GM12873 (cell line): Measurements from ENCODE around the gene HOXC10.

Experiments
- TF ChIP-seq, protein P1 (sequence below): IDR thresholded peaks from 2 replicates; pipeline ENCODE4 v1.5.1; 2012; ENCODE audit warnings: low read depth, mild to moderate bottlenecking, moderate library complexity, low read length, control low read depth; ENCODE audit not compliant: insufficient read depth; ENCODE audit errors: missing control alignments

HOXC10 gene

DNA sequence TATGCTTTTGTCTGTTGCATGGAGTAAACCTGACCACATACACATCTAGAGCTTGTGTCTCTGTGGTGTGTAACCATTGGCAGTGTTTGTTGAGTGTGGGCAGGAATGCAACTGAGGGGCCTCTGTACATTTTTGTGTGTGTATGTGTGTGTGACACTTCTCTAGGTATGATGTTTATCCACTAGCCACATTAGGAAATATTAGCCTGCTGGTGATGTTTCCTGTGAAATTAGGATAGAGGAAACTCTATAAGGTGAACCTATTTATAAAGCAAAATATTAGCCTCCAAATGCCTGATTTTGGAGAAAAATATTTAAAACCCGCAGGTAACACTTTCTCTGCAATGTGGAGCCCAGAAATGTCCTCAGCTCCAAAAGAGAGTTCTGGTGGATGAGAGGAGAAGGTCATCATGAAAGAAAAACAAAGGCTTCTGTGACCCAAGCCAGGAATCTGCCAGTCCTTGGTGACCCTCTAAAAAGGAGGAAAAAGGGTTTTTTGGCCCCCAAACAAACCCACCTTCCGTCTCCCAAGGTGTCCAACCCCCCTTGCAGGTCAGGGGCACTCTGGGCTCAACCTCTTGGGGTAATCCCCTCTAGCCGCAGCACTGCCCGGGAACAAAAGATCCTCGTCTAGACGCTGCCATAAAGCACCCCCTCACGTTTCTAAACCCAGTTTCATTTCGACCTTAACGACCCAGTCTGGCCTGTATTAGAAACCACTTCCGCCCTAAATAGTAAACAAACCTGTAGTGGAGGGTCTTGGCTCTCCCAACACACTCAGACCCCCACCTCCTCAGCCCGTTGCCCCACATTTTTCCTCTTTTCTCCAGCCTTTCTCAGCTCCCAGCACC lies 7.1 kb upstream of the HOXC10 start:
- TF ChIP-seq, protein P1, sequence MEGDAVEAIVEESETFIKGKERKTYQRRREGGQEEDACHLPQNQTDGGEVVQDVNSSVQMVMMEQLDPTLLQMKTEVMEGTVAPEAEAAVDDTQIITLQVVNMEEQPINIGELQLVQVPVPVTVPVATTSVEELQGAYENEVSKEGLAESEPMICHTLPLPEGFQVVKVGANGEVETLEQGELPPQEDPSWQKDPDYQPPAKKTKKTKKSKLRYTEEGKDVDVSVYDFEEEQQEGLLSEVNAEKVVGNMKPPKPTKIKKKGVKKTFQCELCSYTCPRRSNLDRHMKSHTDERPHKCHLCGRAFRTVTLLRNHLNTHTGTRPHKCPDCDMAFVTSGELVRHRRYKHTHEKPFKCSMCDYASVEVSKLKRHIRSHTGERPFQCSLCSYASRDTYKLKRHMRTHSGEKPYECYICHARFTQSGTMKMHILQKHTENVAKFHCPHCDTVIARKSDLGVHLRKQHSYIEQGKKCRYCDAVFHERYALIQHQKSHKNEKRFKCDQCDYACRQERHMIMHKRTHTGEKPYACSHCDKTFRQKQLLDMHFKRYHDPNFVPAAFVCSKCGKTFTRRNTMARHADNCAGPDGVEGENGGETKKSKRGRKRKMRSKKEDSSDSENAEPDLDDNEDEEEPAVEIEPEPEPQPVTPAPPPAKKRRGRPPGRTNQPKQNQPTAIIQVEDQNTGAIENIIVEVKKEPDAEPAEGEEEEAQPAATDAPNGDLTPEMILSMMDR, result no peak

DNA sequence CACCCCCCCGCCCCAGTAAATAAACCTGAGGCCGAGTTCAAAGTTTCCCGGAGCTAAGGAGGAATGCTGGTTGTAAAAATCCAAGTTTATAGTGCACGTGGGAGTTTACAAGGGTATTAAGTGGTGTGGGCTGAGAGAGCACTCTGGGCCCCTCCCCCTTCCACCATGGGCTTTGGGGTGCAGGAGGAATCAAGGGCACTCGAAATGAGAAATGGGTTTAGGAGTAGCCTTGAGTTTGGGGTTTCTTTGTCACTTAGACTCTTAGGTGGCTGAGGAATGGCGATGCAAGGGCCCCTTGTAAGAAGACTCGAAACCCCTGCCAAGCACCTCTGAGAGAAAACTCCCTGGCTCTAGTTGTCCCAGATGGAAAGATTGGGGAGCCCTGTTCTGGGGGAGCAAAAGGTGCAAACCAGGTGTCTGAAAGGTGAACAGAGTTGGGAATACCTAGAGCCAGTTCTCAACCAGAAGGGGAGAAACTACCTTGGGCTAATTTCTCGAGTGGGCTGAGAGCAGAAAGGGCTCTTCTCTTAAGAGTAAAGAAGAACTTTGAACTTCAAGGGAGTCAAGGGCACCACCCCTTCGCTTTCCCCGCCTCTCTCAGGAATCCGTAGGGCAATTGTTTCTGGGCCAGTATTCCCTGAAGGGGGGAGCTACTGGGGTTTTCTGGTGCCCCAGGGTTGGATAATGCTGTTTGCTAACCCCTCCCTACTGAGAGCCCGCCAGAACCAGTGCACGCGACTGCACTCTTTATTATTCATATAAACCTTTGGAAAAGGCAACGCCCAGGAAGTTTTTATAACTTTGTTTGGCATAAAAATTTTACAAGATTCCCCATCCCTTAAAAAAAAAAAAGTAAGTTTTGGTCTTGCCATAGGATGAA lies 6.2 kb upstream of the HOXC10 start:
- TF ChIP-seq, protein P1, result no peak

DNA sequence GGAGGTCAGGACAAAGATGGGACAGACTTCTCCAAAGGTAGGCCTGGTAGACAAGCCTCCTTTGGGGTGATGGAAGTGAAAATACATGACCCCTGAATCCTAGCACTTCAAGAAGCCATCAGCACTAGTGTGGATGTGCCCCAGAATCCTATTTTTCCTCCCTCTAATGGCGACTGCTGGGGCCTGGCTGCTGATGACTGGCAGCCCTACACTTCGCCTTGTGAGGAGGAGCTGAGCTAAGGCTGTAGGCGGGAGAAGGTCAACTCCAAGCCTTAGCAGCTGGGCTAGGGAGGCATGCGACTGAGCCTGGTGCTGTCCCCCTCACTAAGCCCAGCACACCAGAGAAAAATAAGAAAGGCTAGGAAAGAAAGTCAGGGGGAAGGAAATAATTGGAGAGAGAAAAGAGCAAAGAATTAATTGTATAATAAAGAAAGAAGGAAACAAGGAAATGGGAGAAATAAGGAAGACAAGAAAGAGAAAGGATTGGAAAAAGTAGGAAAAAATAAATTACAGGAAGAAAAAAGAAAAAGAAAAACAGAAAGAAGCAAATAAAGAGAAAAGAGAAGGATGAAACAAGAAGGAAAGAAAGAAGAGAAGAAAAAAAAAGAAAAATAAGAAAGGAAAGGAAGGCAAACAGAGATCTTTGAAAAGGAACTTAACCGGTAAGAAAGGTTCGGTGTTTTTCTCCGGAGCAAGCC lies 4.7 kb upstream of the HOXC10 start:
- TF ChIP-seq, protein P1, result no peak

DNA sequence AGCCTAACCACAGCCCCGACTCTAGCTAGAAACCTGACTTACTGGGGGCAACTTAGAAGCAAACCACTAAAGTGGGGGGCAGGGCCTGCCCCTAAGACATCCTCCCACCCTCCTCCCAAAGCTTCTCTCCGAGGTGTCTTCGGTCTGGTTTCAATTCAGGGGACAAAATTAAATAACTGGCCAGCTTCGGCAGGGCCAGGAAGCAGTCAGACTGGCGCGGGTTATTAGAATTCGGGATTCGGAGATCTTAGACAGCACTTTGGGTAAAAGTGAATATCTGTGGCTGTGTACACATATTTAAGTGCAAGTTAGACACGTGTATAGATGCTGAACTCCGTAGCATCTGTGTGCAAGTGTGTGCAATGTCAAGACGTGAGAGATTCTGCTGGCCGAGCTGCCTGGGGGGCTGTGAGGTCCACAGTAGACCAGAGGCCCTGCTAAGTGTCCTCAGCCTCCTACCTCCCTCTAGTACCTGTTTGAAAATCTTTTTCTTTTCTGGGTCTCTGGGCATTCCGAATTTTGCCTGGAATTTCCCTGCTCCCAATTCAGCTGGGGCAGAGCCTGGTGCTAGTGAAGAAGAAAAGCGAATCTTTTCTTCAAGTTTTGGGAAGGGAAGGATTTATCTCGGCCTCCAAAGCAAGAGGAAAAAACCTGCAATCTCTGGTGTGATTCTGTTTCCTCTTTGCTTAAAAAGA lies 4.0 kb upstream of the HOXC10 start:
- TF ChIP-seq, protein P1, result no peak

DNA sequence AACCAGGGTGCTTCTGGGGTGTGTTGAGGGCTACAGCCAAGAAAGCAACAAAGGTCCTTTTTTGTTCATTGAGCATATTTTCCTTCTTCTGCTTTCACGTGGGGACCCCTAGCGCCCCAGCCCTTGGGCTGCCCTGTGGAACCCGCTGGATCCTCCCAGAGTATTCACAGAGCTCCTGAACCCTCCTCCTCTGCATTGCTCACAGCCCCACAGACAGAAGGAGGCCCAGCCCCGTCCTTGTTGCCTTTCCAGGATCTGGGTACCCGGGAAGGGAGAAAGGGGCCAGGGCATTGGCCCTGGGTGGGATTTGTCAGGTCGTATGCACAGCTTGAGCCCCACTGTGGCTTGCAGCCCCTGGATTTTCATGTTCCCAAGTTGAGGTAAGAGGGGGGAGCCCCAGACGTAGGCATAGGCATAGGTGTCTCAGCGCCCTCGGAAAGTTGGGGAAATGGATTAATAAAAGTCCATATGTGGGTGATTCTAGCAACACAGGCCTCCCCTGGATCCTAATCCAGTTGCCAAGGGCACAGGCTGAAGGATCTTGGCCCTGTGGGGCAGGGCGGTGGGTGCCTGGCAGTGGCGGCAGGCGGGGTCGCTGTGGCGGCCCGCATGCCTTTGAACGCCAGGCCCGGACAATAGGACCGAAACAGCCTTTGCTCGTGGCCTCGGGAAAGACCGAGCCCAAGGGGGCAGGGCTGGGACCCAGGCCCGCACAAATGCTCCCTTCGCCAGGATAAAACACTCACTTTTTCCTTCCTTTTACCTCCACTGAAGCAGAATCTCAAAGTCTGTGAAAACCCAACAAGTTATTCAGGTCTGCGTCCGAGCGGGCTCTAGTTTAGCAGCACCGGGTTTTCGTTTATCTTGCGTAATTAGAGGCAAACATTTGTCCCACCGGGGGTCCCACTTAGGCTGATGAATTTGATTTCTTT lies 3.0 kb upstream of the HOXC10 start:
- TF ChIP-seq, protein P1, result no peak
